NCI-H345 treated with DMSO at 0.1 percent for 48 hours (cell line): ENCODE data around the gene XPO6.

Experiments used
- DNase-seq: peaks from one replicate; lab custom pipeline; 2025; ENCODE audit not compliant: unreplicated experiment; lab: John Stamatoyannopoulos, UW

XPO6 gene

GRCh38 chr16:28110977-28111376, 100.8 kb downstream of the XPO6 start:
- DNase-seq, result no peak

- DNase-seq, result no peak
These were observed 101.3 kb downstream of the XPO6 start for GRCh38 chr16:28110479-28110878.

DNA sequence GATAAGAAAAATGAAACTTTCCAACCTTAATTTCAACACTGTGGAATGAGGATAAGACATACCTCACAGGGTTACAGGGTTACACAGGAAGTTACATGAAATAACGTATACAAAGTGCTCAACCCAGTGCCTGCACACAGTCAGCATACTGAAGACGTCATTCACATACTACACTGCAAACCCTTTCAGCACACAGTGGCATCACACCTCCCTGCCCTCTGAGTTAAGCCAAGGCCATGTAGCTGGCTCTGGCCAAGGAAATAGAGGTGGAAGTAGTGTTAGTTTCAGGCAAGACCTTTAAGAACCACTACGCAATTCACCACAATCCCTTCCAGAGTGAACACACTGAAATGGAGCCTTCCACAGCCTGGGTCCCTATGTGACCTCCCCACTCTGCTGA, 101.7 kb downstream of the XPO6 start:
- DNase-seq, result no peak

DNA sequence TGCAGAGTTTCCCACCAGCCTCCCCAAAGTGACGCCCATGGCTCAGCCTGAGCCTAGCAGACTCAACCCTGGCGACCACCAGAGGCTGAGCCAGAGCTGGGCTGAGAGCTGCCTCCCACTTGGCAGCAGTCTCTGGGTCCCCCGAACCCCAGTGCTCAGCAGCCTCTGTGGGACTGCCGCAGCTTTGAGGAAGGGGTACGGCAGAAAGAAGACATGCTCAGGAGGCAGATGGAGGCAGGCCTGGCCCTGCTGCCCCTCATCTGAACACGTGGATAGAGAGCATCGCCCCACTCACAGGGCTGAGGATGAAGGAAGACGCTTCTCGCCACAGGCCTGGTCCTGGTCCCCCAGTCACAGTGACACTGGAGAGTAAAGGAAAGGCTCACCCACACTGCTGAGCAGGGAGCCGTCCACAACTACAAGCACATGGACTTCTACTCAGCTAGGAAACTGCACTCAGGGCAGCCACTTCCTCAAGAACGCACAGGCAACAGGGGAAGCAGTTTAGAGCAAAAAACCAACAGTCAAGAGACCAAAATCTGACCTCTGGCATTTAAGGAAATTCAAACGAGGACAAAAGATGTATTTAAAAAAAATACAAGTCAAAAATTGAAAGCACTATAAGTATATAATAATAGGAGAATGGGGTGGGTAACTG, 103.0 kb downstream of the XPO6 start:
- DNase-seq, result no peak

GRCh38 chr16:28107232-28107631, 104.5 kb downstream of the XPO6 start:
- DNase-seq, result no peak

DNA sequence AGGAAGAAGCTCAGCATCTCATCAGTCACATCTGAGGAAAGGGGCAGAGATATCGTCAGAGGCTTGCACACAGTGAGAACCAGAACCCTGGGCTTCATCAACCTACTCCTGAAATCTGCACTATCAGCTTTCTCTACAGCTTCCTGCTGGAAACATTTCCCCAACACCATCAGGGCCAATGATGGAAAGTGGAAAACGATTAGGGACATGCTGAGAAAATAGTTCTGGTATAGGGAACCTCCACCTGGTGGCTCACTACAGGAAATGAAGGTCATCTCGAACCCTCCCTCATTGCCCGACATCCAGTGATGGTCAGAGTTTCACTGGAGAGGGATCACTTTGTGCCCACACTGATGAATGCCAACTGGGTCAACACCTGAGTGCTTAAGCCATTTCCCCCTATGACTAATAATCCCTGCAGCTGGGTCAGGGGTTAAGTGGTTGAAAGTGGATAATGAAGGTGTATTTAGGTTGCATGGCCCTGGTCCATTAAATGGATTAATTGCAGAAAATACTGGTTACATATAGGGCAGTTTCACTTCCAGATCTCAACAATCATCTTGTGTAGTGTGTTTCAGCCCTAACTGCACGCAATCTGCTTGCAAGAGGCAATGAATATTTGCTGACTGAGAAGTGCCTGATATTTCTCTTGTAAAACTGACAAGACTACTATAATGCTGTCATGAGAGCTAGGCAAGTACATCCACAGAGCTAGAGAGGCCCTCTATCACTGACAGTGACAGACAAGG, 105.1 kb downstream of the XPO6 start:
- DNase-seq, result no peak

GRCh38 chr16:28105954-28106353, 105.8 kb downstream of the XPO6 start:
- no peak for DNase-seq

DNA sequence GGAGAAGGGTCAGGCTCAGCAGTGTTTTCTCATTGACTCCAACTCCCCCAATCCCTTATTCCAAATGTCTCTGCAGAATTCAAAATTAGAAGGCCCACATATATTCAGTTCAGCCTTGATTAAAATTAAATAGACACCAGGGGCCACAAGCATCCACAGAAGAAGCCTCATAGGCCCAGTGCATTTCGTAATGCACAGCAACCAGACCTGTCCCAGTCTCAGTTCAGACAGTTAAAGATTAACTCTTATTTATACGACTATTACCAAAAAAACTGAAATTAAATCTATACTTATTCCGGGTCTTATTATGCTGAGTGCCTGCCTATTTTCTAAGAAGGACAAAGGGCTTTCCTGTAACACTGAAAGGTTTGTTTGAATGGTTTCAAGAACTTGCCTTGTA, 106.5 kb downstream of the XPO6 start:
- no peak for DNase-seq

DNA sequence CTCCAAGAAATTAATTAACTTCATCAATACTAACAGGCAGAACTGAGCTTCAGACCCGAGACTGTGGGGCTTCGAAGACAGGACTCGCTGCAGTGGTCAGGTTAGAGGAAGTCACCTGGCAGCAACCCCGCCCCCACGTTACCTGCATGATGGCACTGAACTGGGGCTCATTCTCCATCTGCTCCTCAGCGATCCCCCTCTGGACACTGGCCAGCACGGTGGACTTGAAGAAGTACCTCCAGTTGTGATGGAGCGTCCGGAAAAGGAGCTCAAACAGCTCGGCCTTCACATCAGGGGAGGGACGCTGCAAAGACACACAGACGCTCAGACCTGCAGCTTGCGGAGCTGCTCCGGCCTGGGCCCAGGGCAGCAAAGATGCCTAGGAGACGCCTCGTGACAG, 107.4 kb downstream of the XPO6 start:
- no peak for DNase-seq

- no peak for DNase-seq
These were observed 108.1 kb downstream of the XPO6 start for GRCh38 chr16:28103516-28104170.

- DNase-seq, result no peak
These were observed 110.3 kb downstream of the XPO6 start for GRCh38 chr16:28101533-28101890.

GRCh38 chr16:28100810-28101532, 110.8 kb downstream of the XPO6 start:
- DNase-seq, result no peak

GRCh38 chr16:28098959-28099945, 112.5 kb downstream of the XPO6 start:
- no peak for DNase-seq

DNA sequence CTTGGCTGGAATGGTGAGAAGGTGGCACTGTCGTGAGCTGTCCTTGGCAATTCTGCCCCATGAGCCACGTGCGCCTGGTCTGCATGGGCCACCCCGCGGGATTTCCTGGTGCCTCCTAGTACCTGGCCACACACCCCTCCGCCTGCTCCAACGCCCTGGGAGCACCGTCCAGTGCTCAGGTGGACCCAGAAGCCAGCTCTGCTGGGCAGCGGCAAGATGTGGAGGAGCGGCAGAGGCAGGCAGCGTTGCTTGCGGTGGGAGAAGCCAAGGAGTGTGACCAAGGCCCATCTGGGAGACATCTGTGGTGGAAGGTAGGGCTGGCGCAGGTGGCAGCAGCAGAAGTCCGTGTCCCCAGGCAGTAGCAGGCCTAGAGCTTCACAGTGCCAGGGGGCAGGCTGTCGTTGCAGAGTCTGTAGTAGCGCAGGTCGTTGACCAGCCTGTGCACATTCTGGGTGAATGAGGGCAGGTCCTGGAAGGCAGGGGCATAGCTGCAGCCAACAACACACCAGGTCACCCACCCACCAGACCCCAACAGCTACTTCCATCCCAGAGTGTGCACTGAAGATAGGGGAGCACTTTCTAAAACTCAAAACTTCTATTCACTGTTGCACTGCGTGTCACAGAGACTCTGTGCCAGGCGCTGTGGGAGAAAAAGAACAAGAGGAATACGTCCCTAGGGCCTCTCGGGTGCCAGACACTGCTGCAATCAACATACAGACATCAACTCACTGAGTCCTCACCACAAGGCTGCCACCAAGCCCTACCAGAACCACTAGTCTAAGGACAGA, 113.4 kb downstream of the XPO6 start:
- DNase-seq, result no peak

GRCh38 chr16:28096983-28097899, 114.5 kb downstream of the XPO6 start:
- DNase-seq, result no peak

DNA sequence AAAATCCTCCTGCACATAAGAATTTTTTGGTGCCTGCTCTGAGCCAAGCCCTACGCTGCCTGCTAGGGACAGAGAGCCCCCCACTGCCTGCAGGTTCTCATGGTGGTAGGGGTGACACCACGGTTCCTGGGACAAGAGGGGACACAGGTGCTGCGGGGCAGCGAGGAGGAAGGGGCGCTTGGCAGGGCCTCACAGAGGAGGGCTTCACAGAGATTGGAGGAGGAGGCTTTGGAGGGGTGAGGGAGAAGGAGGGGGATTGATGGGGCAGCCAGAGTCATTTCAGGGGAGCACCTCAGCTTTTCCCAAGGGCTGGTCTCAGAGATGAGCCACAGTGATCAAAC, 118.4 kb downstream of the XPO6 start:
- DNase-seq, result no peak

DNA sequence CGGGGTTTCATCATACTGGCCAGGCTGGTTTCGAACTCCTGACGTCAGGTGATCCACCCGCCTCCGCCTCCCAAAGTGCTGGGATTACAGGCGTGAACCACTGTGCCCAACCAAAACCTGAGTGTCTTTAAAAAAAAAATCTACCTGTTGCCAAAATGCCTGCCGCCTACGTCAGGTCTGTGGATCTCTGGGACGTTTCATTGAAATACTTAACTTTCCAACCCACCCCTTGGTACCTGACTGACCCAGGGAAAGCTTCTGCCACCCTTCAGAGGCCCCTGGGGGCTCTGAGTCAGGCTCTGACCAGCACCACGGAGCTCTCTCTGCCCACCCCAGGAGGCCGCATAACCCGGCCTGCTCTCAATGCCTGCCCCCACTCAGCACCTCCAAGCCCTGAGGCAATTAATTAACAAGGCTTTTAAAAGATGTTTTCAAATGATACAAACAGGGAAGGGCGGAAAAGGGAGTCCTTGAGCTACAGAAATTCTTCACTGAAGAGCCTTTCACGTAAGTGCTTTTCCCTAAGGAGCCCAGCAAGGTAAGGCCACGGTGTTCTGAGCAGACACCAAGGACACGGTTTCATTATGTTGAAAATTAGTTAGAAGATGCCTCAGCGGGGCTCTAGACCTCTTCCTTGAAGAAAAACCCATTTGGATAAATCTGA, 118.9 kb downstream of the XPO6 start:
- DNase-seq, result no peak

DNA sequence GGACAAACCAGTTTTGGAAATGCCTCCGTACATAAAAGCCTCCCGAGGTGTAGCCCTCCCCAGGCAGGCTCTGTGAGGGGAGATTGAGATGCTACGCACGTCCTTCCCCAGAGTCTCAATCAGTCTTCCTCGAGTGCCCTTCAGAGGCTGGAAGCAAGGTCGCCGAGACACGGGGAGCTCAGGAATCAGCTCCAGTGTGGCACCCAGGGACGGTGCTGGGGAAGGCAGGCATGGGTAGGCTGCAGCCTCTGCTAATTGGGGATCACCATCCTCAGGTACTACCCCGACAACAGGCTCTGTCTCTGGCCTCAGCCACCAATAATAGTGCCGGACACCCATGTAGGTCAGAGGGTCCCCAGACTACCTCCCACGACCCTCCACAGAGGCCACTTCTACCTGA, 120.1 kb downstream of the XPO6 start:
- DNase-seq, result no peak
